Peyer's patch (tissue), 4 donors: ENCODE data around the gene ASCL3.

Experiments used
- POLR2A ChIP-seq, 2 donors: fragments of 450-650 bp; IDR thresholded peaks; one replicate each; pipeline ENCODE4 v1.5.1; 2017; ENCODE audit warnings: antibody characterized with exemption in 2 of 2, mild to moderate bottlenecking in 2 of 2, moderate library complexity in 2 of 2
- TF ChIP-seq, protein P1 (sequence below), 6 experiments: fragments of 450-650 bp in 4 of 6; fragments of 200-600 bp in 2 of 6; sonication (generic) in 1 of 6; IDR thresholded peaks; one replicate each; pipeline ENCODE4 v1.5.1; 2017 to 2019; ENCODE audit warnings: antibody characterized with exemption in 6 of 6, mild to moderate bottlenecking in 3 of 6, moderate library complexity in 1 of 6

DNA sequence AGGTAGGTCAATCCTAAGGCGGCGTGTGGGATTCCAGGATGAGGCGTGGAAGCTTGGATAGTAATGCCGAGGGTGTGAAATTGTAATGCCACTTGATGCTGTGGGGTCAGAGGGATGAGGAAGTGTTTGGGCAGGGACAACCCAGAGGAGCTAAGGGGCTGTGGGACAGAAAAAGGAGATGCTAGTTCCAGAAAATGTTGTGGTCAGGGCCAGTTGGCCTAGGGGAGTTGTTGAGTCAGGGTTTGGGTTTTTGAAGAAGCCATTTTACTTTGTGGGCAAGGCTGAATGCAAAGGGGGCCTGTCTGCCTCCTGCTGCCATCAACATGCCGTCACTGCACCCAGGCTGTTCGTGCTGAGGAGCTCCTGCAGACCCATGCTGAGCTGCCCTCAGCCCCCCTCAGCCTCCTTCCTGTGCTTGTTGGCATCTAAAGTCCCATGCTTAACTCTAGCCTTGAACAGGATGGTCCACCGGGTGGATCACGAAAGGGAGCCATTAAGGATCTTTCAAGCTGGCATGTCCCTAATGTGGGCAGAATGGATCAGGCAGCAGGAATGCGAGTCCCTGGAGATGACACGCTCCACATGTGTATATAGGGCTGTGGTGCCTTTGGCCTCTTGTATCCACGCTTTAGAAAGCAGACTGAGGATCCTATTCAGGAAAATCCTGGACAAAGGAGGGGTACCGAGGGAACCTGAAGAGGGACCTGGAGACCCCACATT lies 12.2 kb downstream of the ASCL3 start:
- TF ChIP-seq, protein P1, sequence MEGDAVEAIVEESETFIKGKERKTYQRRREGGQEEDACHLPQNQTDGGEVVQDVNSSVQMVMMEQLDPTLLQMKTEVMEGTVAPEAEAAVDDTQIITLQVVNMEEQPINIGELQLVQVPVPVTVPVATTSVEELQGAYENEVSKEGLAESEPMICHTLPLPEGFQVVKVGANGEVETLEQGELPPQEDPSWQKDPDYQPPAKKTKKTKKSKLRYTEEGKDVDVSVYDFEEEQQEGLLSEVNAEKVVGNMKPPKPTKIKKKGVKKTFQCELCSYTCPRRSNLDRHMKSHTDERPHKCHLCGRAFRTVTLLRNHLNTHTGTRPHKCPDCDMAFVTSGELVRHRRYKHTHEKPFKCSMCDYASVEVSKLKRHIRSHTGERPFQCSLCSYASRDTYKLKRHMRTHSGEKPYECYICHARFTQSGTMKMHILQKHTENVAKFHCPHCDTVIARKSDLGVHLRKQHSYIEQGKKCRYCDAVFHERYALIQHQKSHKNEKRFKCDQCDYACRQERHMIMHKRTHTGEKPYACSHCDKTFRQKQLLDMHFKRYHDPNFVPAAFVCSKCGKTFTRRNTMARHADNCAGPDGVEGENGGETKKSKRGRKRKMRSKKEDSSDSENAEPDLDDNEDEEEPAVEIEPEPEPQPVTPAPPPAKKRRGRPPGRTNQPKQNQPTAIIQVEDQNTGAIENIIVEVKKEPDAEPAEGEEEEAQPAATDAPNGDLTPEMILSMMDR (IDR thresholded peaks at IDR 0.05): no peak
- no peak for TF ChIP-seq POLR2A (IDR thresholded peaks at IDR 0.05)
